Epithelial cell of esophagus (primary cell): ENCODE results near the gene ODAPH.

Experiments used
- DNase-seq: peaks from one replicate; pipeline ENCODE4 v3.0.0; 2010; ENCODE audit warnings: low read depth
- H3K4me3 ChIP-seq: 2 replicates; pipeline ENCODE4 v1.5.1; 2011; ENCODE audit warnings: mild to moderate bottlenecking, low read length, control low read depth
- CTCF ChIP-seq: IDR thresholded peaks from 2 replicates; pipeline ENCODE4 v1.5.1; 2011; ENCODE audit warnings: low read depth, mild to moderate bottlenecking, low read length, control low read depth, inconsistent platforms; ENCODE audit not compliant: insufficient read depth; ENCODE audit errors: missing control alignments

ODAPH gene

GRCh38 chr4:75561789-75562188, 5.9 kb downstream of the ODAPH start:
- peak; percentile 82 for DNase-seq
- no peak for TF ChIP-seq CTCF
- no peak overlapping the region for H3K4me3 ChIP-seq

GRCh38 chr4:75564023-75564422, 8.2 kb downstream of the ODAPH start:
- no peak for TF ChIP-seq CTCF
- H3K4me3 ChIP-seq = no peak overlapping the region
- DNase-seq = no peak

GRCh38 chr4:75565481-75565880, 9.6 kb downstream of the ODAPH start:
- H3K4me3 ChIP-seq = no peak overlapping the region
- TF ChIP-seq CTCF = no peak
- DNase-seq = no peak

GRCh38 chr4:75566911-75567310, 11.0 kb downstream of the ODAPH start:
- TF ChIP-seq CTCF = no peak
- no peak for DNase-seq
- H3K4me3 ChIP-seq = no peak overlapping the region

- no peak overlapping the region for H3K4me3 ChIP-seq
- TF ChIP-seq CTCF = no peak
- no peak for DNase-seq
Measured at GRCh38 chr4:75567725-75568124, 11.9 kb downstream of the ODAPH start.

- TF ChIP-seq CTCF = no peak
- H3K4me3 ChIP-seq = no peak overlapping the region
- no peak for DNase-seq
Measured at GRCh38 chr4:75584067-75584466, 28.2 kb downstream of the ODAPH start.

GRCh38 chr4:75593393-75593792, 37.5 kb downstream of the ODAPH start:
- DNase-seq = no peak
- H3K4me3 ChIP-seq = no peak overlapping the region
- no peak for TF ChIP-seq CTCF
